ENCODE measurements around the gene SCNN1G.

GRCh38 chr16:23155445-23156049 lies 27.0 kb upstream of the SCNN1G start:
- TF ChIP-seq CTCF (conservative IDR thresholded peaks at IDR 0.05 in 1 of 2, IDR thresholded peaks at IDR 0.05 in 1 of 2; ENCODE audit: low read depth in 1 of 2, low read length in 2 of 2) (peak in 1 of 2 donors; percentile 38), EZH2 (IDR thresholded peaks at IDR 0.05; ENCODE audit: low read length, missing control alignments) (no peak)

All from fibroblast of lung (primary cell).